Upper lobe of left lung (tissue), 4 donors: ENCODE measurements around the gene PPP1R26.
"Not testable (repeated sequence)": the region's sequence is repeated elsewhere in the genome, so short reads cannot be mapped to it uniquely, and the experiment has no call there.

Experiments used
- CTCF ChIP-seq, 6 experiments: fragments of 450-650 bp in 4 of 6; fragments of 200-600 bp in 2 of 6; sonication (generic) in 2 of 6; IDR thresholded peaks; one replicate each; pipeline ENCODE4 v1.5.1; 2016 to 2019; ENCODE audit warnings: antibody characterized with exemption in 6 of 6
- EP300 ChIP-seq, 4 donors: sonication (generic); formaldehyde crosslinking; IDR thresholded peaks; one replicate each; pipeline ENCODE4 v1.5.1; 2017; ENCODE audit warnings: antibody characterized with exemption in 4 of 4, control low read depth in 2 of 4
- POLR2A ChIP-seq, 4 donors: fragments of 450-650 bp; IDR thresholded peaks; one replicate each; pipeline ENCODE4 v1.5.1; 2016 to 2017; ENCODE audit warnings: antibody characterized with exemption in 4 of 4, mild to moderate bottlenecking in 2 of 4

- TF ChIP-seq CTCF, EP300, POLR2A (IDR thresholded peaks at IDR 0.05): not testable (repeated sequence)
Observed at GRCh38 chr9:135528842-135529435, 49.4 kb downstream of the PPP1R26 start.
